Effector CD4-positive, alpha-beta T cell (primary cell): ENCODE data around the gene SPHK2.
"Not testable (repeated sequence)": the region's sequence is repeated elsewhere in the genome, so short reads cannot be mapped to it uniquely, and the experiment has no call there.

ENCODE experiments used
- DNase-seq: peaks from one replicate; pipeline ENCODE4 v3.0.0-alpha.2; 2020
- total RNA-seq: gene quantifications from one replicate; lab custom pipeline; 2026; lab: John Stamatoyannopoulos, UW

Gene SPHK2, protein sequence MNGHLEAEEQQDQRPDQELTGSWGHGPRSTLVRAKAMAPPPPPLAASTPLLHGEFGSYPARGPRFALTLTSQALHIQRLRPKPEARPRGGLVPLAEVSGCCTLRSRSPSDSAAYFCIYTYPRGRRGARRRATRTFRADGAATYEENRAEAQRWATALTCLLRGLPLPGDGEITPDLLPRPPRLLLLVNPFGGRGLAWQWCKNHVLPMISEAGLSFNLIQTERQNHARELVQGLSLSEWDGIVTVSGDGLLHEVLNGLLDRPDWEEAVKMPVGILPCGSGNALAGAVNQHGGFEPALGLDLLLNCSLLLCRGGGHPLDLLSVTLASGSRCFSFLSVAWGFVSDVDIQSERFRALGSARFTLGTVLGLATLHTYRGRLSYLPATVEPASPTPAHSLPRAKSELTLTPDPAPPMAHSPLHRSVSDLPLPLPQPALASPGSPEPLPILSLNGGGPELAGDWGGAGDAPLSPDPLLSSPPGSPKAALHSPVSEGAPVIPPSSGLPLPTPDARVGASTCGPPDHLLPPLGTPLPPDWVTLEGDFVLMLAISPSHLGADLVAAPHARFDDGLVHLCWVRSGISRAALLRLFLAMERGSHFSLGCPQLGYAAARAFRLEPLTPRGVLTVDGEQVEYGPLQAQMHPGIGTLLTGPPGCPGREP
- 21.4 reads per million, percentile 48 among the genes with 10 or more reads in this experiment for total RNA-seq

DNA sequence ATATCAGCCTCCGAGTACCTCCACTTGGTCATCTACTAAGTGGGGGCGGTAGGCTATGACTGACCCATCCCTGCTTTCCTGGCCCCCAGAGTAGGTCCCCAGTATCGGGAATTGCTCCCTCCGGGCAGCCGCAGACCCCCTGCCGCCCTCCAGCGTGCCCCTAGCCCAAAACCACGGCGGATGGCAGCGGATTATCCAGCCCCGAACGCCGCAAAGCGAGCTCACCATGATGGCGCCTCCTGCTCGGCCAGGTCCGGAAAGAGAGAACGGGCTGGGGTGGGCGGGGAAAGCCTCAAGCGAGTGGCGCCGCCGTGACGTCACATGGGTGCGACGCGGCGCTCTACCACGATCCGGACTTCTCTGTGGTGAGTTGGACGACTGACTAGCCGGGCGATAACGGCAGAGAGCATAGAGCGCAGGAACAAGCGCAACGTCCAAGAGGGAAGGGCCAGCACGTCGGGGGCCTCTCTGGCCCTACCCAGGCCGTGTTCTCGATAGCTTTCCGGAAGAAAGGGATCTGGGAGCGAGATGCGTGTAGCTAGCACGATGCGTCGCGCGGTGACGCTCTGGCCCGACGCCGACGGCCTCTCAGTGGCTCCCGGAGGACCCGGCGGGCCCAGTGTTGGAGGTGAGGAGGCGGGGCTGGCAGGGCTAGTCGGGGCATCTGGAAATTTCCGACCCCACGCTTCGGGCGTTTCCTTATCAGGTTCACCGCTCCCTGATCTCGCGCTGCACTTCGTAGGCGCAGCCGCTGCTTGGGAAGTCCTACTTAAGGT lies at the start of gene SPHK2, which contains the start of gene RPL18:
Gene SPHK2, plus strand, starts transcription at position 591 of the 776 bp plus-strand sequence. CDS start 1,009 bp downstream, outside the sequence.
Gene RPL18, minus strand, starts transcription at position 263 of the 776 bp plus-strand sequence. Its CDS starts 35 bp downstream, at position 228.
- DNase-seq = peak; percentile 91

DNA sequence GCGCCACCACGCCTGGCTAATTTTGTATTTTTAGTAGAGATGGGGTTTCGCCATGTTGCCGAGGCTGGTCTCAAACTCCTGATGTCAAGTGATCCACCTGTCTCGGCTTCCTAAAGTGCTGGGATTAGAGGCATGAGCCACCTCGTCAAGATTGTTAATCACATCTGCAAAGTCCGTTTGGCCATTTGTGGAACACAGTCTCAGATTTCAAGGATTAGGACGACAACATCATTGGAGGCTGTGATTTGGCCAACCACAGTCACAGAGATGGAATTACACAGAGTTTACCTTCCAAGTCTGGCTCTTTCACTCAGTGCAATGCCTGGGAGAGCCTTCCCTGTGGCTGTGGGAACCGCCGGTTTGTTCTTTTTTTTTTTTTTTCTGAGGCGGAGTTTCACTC lies 49.5 kb upstream of the SPHK2 start:
- no peak for DNase-seq

DNA sequence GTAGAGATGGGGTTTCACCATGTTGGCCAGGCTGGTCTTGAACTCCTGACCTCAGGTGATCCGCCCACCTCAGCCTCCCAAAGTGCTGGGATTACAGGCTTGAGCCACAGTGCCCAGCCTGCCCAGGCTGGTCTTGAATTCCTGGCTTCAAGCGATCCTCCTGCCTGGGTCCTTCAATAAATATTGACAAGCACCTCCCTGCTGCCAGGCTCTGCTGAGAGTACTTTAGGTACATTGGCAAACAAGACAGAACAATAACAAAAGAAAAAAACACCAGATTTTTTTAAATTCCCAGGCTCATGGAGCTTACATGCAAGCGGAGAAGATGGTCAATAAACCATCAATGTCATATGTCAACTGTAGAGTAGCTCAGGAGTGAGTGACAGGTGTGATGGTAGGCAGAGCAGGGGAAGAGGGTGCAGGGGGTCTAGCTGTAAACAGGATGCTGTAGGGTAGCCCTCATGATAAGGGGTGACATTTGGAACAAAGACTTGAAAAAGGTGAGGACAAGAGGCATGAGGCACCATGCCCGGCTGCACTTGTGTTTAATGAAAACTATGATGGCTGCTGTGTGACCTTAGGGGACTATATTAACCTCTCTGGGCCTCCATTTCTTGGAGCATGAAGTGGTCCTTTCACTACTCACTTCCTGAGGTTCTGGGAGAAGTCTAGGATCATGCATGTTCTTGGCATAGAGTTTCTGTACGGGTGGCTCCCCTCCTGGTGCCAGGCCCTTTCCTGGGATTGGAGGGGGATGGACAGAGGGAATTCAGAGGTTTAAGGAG lies 47.7 kb upstream of the SPHK2 start:
- no peak for DNase-seq

DNA sequence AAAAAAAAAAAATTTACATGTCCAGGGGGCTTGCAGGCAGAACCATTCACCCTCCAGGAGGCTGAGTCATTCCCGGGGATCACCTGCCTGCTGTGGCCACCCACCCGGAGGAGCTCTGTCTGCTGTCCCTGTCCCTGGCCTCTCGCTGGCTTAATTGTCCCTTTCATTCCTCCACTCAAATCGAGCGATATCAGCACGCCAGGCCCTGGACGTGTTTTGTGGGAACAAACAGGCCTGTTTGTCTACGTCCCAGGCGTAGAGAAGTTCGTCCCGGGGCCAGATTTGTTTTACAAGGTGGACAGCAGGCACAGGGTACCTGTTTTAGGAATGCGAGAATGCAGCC lies 46.2 kb upstream of the SPHK2 start:
- DNase-seq = no peak

DNA sequence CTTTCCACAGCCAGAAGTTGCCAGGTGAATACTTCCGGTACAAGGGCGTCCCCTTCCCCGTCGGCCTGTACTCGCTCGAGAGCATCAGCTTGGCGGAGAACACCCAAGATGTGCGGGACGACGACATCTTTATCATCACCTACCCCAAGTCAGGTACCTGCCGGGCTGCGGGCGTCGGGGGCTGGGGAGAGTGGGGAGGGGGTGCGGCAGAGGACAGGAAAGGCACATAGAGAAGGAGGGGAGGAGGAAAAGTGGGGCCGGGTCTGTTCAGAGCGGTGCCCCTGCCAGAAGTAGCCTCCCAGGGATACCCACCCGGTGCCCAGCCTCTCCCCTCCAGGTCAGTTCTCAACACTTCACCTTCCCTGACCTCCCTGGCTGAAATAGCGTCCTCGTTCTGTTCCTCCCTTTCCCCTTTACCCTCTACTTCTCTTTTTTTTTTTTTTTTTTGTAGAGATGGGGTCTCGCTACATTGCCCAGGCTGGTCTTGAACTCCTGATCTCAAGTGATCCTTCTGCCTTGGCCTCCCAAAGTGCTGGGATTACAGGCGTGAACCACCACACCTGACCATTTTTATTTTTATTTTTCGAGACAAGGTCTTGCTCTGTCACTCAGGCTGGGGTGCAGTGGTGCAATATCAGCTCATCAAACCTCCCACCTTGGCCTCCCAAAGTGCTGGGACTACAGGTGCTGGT lies 43.2 kb upstream of the SPHK2 start:
- DNase-seq = no peak

DNA sequence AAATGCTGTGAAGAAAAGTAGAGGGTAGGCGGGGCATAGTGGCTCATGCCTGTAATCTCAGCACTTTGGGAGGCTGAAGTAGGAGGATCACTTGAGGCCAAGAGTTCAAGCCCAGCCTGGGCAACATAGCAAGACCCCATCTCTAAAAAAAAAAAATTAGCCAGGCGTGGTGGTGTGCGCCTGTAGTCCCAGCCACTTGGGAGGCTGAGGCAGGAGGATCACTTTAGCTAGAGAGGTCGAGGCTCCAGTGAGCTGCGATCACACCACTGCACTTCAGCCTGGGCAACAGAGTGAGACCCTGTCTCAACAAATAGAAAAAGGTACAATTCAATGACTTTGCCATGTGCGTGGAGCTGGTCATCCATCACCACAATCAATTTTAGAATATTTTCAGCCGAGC lies 41.4 kb upstream of the SPHK2 start:
- DNase-seq = not testable (repeated sequence)

DNA sequence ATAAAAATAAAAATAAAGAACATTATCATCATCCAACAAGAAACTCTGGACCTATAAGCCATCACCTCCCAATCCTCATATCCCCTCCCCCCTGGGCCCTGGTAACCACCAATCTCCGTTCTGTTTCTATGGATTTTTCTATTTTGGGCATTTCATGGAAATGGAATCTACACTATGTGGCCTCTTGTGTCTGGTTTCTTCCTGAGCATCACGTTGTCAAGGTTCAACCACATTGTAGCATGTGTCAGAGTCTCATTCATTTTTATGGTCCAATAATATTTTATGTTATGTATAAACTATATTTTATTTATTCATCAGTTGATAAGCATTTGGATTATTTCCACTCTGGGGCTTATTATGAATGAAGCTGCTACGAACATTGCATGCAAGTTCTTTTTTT lies 40.4 kb upstream of the SPHK2 start:
- no peak for DNase-seq

DNA sequence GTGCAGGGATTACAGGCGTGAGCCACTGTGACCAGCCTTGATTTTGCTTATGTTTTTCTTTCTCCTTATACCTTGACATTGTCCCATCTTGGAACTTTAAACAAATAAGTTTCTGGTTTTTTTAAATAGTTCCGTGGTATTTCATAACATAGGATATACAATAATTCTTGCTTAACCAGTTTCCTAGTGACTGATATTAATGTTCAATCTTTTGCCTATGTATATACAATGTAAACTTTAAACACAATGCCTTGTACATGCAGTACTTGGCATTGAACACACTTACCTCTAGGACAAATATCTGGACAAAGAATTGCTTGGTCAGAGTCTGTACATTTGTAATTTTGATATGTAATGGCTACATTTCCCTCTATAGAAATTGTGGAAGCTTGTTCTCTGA lies 37.1 kb upstream of the SPHK2 start:
- DNase-seq = no peak

DNA sequence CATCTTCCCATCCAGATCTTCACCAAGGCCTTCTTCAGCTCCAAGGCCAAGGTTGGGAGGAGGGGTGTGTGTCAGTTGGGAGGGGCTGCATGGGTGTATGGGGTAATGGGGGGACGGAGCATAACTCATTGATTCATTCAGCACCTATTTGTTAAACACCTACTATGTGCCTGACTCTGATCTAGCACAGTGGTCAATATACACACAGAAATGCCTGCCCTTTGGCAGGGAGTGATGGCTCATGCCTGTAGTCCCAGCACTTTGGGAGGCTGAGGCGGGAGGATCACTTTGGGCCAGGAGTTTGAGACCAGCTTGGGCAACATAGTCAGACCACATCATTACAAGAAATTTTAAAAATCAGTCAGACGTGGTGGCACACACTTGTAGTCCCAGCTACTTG lies 31.9 kb upstream of the SPHK2 start:
- no peak for DNase-seq

DNA sequence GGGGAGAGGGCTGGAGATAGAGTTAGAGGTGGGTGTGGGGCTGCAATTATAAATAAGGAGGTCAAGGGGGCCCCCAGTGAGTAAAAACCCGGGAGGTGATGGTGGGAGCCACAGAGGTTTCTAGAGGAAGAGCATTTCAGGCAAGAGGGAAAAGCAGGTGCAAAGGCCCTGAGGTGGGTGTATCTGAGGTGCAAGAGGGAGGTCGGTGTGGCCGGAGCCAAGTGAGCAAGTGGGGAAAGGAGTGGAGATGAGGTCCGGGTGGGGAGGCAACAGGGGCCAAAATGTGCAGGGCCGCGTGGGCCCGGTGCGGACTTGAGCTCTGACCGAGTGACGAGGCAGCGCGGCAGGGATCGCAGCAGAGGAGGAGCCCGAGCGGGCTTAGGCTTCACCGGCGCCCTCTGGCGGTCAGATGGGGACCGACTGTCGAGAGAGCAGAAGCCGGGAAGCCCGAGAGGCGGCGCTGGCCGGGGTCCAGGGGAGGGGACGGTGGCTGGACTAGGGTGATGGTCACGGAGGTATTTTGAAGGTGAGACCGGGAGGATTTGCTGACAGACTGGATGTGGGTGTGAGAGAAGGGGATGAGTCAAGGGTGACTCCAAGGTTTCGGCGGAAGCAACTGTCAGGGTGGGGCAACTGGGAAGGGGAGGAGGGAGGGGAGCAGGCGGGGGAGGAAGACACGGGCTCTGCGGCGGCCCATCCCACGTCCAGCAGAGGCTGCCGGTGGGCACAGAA lies 30.5 kb upstream of the SPHK2 start:
- peak; percentile 90 for DNase-seq

DNA sequence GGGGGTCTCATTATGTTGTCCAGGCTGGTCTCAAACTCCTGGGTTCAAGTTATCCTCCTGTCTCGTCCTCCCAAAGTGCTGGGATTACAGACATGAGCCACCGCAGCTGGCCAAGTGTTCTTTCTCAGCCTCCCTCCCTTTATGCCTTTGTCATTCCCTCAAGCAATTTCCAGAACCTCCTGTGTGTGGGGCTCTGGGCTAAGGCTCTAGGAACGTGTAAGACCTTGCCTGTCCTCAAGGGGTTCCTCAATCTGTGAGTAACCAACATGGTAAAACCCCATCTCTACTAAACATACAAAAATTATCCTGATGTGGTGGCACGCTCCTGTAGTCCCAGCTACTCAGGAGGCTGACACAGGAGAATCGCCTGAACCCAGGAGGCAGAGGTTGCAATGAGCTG lies 28.3 kb upstream of the SPHK2 start:
- DNase-seq = no peak

DNA sequence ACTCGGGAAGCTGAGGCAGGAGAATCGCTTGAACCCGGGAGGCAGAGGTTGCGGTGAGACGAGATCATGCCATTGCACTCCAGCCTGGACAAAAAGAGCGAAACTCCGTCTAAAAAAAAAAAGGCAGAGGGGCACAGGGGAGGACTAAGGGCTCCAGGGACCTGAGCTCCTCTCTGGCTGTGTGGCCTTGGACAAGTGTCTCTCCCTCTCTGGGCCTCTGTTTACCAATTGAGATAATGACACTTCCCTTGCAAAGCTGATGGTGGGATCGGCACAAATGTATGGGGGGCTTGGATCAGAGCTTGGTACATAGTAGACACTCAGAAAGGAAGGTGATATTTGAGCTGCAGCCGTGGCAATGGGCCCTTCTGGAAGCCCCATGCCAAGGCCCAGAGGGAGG lies 24.1 kb upstream of the SPHK2 start:
- DNase-seq = no peak

DNA sequence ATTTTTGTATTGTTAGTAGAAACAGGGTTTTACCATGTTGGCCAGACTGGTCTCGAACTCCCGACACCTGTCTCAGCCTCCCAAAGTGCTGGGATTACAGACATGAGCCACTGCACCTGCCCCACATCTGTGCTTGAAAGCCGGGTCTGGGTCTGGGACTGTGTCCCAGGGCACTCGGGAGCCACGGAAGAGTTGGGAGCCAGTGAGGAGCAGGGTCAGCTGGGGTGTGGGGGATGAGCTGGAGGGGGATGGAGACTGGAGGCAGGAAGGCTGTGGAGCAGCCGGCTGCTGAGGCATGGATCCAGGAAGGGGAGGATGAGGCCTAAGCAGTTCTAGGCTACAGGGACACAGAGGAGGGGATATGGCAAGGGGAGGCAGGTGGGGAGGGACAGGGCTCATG lies 23.5 kb upstream of the SPHK2 start:
- no peak for DNase-seq

DNA sequence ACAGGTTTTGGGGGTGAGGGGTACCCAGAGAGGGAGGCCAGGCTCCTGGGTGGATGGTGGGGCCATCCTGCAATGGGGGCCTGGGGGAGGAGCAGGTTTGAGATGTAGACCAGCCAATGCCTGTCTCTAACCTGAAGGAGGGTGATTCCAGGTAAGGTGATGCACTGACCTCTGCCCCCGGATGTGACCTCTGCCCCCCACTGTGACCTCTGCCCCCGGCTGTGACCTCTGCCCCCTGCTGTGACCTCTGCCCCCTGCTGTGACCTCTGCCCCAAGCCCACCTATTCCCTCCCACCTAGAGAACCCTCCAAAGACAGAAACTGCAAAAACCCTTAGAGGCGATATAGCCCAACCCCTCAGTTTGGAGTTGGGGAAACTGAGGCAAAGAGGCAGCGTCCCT lies 23.1 kb upstream of the SPHK2 start:
- no peak for DNase-seq

DNA sequence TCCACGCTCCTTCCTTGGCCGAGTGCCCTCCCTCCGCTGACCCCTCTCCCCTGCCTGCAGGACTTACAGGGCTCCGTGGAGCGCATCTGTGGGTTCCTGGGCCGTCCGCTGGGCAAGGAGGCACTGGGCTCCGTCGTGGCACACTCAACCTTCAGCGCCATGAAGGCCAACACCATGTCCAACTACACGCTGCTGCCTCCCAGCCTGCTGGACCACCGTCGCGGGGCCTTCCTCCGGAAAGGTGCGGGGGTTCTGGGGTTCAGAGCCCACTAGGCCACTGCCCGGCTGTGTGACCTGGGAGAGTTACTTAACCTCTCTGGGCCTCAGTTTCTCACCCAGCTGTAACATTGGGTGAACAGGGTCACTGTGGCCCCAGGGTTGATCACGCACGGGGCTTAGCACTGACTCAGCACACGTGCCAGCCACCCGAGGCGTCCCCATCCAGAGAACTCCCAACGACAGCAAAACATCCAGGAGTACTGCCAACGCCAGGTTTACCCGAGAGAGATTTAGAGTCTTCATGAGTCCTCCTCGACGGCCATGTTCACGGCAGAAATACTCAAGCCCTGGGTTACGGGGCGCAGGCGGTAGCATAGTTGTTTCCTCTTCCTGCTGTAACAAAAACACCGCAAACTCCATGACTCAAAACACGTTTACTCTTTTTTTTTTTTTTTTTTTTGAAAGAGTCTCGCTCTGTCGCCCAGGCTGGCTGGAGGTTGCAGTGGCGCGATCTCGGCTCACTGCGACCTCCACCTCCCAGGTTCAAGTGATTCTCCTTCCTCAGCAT lies 22.4 kb upstream of the SPHK2 start:
- DNase-seq = peak; percentile 25

DNA sequence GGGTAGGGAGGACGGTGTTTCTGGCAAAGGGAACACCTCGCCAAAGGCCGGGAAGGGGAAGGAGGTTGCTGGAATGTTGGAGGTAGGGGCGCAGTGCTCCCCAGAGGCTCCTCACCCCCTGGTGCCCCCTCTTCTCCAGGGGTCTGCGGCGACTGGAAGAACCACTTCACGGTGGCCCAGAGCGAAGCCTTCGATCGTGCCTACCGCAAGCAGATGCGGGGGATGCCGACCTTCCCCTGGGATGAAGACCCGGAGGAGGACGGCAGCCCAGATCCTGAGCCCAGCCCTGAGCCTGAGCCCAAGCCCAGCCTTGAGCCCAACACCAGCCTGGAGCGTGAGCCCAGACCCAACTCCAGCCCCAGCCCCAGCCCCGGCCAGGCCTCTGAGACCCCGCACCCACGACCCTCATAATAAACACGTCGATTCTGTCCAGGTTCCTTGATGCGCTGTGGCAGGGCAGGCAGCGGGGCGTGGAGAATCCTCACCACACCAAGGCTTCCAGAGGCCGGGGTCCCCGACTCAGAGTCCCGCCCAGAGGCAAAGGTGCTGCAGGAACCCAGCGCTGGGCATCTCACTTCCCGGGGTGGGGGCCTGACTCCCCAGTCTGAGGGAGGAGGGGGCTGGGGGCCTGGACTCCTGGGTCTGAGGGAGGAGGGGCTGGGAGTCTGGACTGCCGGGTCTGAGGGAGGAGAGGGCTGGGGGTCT lies 20.2 kb upstream of the SPHK2 start:
- DNase-seq = no peak

DNA sequence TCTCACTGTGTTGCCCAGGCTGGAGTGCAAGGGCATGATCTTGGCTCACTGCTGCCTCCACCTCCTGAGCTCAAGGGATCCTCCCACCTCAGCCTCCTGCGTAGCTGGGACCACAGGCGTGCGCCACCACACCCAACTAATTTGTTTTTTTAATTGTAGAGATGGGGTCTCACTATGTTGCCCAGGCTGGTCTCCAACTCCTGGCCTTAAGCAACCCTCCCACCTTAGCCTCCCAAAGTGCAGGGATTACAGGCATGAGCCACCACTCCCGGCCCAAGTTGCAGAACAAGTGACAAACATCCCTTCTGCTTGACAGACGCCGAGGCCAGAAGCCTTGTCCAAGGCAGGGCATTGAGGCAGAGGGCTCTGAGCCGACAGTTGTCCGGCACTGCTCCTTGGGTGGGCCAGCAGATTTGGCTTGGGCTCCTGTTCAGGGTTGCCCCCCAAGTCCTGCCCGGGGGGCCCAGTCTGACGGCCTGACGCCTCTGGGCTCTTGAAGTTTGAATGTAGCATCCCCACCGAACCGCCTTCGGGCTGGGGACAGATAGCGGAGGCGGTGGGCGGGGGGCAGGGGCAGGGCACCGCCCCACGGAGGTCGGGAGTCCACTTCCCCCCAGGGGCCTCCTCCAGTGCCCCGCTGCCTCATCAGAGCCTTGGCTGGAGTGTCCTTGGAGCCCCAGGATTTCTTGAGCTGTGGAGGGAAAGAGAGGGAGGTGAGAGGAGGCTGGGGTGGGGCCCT lies 18.5 kb upstream of the SPHK2 start:
- no peak for DNase-seq

DNA sequence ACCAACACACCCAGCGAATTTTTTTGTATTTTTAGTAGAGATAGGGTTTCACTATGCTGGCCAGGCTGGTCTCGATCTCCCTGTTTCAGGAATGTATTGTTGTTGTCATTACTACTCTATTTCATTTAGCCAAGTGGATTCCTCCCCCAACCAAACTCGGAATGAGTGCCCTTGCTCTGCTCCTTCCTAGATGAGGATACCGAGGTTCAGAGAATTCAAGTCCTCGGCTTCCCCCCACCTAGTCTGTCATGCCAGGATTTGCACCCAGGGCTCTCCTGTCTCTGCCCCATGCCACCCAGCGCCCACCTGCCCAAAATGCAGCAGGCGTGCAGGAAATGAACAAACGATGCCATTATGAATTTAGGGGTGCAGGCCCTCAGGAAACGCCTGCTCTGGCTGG lies 16.3 kb upstream of the SPHK2 start:
- DNase-seq = no peak

DNA sequence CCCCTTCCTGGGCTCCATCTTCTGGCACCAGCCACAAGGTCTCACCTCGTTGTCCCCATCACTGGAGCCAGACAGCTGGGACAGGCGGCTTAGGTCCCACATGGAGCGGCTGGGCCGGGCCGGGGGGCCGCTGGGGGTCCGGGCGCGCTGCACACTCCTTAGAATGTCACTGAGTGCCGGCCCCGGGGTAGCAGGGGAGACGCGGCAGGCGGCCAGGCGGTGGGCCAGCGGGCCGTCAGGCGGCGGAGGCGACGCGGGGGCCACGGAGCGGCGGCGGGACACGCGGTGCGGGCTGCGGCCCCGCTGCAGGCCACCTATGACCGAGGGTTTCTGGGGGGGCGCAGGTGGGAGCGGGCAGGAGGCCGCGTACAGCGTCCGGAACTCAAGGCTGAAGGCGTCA lies 15.9 kb upstream of the SPHK2 start:
- DNase-seq = no peak
